ENCODE results near the gene PRPF40B.
A peak's percentile ranks its signal among the peaks of the same experiment; 100 is the strongest.
"Not testable (repeated sequence)": the region's sequence is repeated elsewhere in the genome, so short reads cannot be mapped to it uniquely, and the experiment has no call there.

The PRPF40B gene

DNA sequence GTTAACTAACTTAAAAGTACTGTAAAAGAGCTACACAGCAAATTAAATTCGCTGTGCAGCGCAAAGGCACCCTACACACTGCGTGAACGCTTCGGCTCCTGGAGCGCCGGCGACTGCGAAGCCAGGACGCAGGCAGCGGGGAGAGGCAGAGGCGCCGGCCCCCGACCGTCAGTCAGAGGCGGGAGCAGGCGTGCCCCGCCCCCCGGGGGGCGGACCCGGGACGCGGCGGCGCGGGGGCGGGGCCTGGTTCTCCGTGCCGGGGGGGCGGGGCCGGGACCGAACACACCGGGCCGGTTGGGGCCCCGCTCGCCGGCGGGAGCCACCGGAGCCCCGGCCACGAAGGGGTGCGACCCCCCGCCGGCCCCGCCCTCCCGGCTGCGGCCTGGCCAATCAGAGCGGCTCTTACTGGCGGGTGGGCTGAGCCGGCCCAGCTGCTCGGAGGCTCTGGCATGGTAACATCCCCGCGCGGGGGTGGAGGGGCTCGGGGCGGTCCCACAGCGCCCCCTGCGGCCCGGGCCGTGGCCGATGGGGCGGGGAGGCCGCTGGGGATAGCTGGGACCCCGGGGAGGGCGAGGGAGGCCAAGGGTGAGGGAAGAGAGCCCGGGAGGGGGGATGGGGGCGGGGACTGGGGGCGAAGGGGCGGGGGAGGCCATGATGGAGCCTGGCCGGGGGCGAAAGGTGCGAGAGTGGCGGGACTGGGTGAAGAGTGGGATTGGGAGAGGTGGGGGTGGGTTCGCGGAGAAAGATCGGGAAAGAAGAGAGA, at the start of gene PRPF40B:
Gene PRPF40B (plus strand): TSS at position 420 of the 763 bp plus-strand sequence. CDS start 30 bp downstream, at position 450.
- DNase-seq (ENCODE audit: low spot score): peak; percentile 80

DNA sequence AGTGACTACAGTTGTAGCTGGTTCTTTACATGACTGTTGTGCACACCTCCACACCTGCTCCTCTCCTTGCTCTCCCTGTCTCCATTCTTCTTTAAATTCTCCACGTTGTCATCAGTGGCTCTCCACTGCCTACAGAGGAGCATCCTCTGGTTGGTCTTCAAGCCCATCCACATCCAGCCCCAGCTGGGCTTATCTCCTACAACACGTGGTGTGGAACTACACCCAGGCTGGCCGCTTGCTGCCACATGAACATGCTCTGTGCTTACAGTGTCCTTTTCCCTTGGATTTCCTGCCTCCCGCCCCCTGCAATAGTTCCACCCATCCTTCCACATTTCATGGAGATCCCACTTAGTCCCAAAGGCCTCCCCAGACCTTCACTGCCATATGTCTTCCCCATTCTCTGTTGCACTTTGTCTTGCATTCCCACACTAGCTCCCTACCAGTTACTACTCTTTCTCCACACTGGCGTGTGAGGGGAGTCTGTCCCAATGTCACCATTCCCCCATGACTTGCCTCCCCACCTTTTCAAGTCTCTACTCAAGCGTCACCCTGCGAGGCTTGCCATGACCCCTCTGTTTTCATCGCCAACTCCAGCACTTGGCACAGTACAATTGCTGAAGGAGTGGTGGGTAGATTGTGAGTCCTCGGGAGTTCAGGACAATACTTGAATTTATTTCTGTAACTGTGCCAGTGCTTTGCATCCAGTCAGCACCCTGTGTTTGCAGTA, 45.6 kb upstream of the PRPF40B start:
- no peak for DNase-seq (ENCODE audit: low spot score)

DNA sequence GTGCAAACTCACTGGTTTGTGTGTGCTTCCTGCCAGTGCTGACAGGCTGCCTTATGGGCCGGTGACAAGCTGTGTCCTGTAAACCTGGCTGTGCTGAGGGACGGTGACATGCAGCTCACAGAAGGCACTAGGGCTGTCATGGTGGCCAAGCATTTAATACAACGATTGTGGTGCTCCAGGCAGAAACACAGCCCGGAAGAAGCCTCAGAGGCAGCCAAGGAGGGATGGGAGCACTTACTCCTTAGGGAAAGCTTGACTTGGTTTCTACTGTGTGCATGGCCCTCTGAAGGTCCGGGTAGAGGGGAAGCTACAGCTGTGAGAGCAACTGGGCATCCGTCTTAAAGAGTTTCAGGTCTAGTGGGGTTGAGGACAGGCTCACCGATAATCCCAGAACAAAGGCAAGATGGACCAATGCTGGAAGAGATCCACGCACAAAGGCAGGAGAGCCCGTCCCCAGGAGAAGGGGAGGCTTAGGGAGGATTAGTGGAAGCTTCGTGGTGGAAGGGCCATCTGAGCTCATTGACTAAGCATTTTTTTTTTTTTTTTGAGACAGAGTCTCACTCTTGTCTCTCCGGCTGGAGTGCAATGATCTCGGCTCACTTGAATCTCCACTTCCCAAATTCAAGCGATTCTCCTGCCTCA, 44.8 kb upstream of the PRPF40B start:
- DNase-seq (ENCODE audit: low spot score): no peak

DNA sequence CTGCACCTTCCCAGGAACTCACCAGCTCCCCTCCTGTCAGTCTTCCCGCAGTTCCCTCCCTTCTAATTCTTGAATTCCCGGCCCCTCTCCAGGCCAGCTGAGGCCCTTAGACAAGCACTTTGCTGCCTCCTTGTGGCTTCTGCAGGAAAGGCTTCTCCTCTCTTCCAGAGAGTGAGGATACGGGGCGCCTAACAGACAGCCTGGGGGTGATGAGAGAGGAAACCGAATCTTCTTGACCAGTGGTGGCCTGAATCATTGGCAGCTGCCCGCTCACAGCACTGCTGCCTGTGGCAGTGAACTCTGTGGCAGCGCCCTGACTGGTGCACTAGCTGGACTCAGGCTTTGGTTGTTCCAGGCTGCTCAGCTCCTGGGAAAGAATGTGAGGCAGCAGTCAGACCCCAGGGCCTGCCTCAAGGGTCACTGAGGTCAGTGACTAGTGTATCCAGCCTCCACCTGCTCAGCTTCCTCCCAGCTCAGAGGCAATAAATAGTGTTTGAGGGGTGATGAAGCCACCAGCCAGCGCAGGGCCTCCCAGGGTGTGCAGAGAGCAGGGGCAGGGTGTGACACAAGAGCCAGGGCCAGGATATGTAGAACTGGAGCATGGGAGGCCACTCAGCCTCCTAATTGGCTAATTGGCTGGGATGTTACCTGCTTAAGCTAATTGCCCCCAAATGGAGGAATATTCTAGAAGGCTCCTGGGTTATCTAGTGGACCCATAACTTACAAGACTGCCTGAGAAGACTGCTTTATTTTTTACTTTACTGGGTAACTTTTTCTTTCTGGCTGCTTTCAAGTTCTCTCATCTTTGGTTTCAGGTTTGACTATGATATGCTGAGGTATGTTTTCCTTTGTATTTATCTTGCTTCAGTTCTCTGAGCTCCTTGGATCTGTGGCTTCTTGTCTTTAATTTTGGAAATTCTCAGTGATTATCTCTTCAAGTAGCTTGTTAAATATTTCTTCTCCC, 42.5 kb upstream of the PRPF40B start:
- peak; percentile 58 for DNase-seq (ENCODE audit: low spot score)

DNA sequence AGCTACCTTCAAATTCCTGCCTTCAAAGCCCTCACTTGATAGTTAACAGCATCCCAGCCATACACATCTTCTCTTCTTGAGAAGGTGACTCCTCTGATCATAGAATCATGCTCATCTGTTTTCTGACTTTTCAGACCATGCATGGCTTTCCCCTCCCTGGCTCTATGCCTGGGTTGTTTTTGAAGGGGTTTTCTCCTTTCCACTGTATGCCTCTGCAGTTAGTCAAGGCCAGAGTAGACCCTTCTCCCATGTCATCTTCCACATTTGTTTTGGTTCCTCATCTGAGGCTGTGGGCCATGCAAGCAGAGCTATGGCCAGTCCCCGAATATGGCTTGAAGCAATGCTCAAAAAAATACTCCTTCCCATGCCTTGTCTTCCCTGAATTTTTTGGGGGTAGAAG, 41.2 kb upstream of the PRPF40B start:
- no peak for DNase-seq (ENCODE audit: low spot score)

DNA sequence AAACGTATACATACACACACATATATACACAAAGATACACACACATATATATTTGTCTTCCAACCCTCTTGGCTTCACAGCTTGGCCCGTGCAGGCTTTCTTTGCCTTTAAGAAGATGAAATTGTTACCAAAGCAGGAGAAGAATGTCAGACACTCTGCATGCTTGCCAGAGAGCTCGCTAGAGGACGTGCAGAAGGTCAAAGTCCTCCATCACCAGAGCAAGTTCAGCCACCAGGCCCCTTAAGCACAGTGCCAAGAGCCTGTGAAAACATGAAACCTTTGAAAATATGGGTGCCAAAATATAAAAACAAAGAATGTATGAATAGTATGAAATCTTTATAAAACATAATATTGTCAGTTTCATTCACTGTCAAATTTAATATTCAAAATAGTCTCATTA, 40.5 kb upstream of the PRPF40B start:
- no peak for DNase-seq (ENCODE audit: low spot score)

DNA sequence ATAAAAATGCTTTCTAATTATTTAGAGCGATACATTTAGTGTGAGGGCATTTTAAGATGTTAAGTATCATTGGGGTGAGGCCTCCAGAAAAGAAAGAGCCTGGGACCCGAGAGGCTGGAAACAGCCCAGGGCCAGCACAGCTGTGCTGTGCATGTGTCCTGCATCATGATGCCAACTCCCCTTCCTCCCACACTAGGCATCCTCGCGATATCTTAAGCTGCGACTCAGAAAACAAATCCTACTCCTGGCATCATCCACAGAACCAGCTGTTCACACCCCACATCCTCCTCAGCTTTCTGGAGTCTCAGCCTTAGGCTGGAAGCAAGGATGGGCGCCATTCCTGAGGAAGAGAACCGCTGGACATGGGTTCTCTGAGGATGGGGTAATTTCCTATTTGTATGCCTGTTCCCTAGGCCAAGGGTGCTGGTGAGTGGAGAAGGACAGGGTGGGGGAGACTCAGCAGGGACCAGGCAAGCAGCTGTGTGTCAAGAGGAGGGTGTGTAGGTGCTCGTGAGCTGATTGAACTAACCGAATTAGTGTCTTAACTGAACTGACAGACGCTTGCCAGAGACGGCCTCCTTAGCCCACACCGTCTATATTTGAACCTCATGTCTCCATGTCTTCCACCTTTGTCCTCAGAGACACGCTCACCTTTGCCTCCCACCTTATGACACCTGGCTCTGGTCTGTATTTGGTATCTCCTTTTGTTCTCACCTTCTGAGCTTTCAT, 39.8 kb upstream of the PRPF40B start:
- DNase-seq (ENCODE audit: low spot score): no peak

DNA sequence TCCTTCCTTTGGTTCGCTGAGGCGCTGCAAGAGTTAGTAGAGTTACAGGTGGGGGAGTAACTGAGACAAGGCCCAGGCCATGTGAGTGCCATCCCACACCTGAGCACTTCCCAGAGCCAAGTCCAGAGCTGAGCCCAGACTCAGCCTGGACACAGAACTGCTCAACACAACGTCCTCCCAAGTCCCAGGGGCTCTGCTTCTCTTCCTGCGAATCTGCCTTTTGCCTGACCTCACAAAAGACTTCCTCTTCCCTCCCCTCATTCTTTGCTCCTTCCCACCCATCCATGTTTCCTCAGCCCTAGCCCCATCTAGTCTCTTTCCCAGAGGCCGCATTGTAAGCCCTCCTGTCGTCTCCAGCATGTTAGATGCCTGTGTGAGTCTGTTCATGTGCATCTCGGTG, 38.8 kb upstream of the PRPF40B start:
- DNase-seq (ENCODE audit: low spot score): no peak

DNA sequence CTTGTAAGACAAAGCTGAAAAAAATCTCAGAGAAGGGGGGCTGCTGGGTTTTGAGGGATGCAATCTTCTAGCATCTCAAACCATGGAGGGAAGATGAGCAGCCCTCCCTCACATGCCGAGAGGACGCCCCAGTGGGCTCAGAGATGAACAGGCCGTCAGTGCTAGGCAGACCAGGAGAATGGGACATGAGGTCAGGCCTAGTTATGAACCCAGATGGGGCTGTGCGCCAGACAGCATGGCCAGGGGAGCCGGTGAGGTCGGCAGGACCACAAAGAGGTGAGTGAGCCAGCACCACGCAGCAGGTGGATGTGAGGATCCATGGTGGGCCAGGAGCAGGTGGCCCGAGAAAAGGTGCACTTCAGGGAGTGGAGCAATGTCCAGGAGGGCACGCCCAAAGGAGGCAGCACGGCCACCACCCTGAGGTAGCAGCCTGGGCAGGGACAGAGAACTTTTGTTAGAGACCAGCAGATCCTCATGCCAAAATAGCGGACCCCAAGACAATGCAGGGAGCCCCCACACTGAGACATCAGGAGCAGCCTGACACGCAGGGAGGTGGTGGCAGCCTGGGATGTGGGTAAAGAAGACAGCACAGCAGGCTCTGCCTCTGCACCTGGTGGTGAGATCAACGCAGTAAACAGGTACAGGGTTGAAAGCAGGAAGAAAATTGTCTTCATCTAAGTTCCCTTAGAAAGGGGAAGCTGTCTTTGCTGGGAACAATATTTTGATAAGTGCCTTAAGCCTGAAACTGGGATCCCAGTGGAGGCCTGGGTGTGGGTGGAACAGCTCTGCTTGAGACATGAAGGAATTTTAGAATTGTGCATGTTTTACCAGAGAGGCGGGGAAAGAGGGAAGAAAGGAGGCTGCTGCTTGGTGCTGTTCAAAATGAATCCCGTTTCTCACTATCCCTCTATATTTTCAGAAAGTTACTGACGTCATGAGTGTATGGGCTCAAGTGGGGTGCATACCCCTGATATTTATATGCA, 37.6 kb upstream of the PRPF40B start:
- DNase-seq (ENCODE audit: low spot score): no peak

DNA sequence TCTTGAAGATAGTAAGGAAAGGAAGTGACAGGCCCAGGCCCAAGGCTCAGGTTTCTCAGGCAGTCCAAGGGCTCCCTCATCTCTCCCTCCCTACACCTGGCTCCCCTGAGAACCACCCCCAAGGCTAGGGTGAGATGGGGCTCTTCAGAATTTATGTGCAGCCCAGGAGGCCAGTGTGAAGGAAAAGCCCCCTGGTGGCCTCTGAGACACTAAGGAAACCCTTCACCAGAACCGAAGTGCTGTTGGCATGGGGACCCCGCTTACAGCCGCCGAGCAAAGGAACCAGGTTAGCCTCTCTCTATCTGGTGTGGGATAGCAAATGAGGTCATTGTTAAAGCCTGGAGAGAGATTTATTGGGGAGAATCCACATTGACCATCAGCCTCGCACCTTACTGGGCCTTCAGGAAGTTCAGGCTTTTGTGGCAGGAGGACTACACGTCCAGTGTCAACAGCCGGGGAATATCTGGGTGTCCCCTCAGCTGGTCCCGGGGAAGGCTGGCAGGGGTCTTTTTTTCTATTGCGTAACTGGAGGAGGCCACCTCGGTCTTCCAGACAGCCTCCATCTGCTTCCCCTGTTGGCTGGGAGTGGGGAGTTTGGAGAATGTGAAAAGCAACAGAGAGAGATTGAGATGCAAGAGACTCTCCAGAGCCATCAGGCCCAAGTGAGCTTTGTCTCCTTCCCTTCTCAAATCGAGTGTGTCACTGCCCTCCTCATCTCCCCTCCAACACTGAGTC, 36.0 kb upstream of the PRPF40B start:
- no peak for DNase-seq (ENCODE audit: low spot score)

DNA sequence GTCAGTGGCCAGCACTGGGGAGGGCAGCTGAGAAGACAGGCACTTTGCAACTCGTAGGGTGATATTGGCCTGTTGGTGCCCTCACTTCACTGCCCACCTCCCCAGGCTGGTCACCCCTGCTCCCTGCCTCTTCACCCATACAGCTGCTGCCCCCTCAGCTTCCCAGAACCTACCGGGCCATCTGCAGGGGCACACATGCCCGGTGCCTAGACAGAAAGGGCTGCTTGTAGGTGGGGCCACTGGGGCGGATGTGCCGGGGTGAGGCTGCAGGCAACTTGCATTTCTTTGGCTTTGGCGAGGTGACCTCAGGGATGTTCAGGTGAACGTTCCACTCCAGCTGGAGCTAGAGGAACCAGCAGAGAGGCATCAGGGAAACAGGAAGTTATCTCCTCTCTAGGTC, 35.1 kb upstream of the PRPF40B start:
- no peak for DNase-seq (ENCODE audit: low spot score)

DNA sequence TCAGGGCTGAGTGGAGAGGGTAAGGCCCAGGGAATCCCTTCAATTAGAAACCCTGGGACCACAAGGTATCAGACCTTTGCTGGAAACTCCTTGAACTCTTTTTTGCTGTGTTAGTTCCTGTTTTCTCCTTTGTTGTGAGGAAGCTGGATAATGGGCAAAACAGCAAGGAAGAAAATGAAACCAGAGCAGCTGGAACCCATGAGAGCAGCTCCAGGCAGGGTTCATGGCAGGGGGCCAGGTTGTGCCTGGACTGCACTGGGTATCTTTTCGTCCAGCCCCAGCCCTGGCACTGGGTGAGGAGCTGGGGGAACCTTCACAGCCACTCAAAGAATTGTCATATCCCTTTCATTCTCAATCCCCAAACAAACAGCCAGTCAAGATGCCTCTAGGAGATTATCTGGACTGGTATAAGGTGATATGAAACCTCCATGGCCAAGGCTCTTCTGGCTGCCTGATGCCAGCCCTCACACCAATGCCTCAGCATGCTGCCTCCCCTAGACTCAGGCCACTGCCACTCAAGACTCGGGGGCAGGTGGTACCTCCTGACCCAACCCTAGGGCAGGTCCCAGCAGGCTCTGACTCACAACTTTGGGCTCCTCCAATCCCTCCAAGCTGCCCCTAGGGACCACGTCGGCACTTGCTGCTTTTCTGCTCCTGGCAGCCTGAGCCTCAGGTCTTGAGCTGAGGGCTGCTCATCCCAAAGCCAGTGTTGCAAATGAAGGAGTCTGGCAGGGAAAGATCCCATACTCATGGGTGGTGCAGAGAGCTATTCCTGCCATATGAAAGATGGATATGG, 34.4 kb upstream of the PRPF40B start:
- no peak for DNase-seq (ENCODE audit: low spot score)

DNA sequence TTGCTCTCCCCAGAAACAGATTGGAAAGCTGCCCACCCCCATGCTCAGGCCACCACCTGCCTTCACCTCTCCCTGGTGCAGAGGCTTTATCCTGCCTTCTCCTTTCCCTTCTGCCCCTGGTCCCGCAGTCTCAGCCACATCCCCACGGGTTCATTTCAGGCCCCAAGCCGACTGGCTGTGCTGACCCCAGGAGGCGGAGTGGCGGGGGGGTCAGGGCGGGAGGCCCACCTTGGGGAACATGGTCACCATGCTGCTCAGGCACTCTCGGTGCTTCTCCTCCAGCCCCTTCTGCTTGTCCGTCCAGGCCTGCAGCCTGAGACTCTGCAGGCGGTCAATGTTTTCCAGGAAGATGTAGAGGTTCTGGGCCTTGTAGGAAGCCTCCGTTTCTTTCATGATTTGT, 24.8 kb upstream of the PRPF40B start:
- no peak for DNase-seq (ENCODE audit: low spot score)

DNA sequence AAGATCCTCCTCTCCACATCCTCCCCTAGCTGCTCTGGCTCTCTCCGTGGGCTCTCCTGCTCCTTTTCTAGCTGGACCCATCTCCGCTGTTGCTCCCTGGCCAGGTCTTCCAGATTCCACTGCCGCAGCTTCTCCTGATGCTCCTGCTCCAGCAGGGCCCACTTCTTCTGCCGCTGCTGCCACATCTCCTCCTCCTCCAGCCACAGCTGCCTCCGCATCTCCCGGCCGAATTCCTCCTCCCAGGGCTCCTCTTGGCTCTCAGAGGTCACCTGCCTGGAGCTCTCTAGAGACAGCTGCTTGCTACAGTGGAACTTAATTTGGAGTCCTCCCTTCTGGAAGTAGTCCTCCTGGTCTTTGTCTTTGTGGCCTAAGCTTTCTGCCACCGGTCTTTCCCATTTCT, 23.4 kb upstream of the PRPF40B start:
- no peak for DNase-seq (ENCODE audit: low spot score)

DNA sequence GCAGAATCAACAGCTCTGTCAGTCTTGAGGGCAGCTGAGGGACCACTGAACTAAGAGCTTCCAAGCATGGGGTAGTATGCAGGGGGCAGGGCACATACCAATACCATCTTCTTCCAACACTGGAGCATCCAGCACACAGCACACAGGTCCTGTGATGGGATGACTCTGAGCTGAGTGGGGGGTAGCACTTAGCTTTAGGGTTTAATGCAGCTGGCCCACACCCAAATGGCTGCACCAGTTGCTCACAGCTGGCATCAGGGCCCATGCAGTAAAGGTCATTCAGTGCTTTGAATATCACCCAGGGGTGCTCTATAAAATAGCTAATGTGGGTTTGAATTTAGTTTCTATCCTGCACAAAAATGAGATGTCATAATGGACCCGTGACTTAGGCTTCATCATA, 19.6 kb upstream of the PRPF40B start:
- DNase-seq (ENCODE audit: low spot score): no peak

DNA sequence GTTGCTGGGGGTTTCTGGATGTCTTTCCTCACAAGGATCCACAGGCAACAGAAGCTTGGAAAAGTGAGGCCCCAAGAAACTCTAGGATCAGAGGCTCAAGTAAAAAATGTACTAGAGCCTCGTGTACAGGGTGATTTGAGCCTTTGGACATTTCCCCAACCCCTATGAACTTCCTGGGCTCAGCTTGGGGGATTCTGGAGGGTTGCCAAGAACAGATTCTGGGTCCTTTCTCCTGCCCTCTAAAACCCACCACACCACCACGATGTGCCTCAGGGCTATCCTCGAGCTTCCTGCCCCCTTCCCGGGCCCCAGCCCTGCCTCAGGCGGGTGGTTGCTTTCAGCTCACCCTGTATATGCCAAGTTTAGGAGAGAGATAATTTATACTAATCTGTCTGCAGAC, 18.5 kb upstream of the PRPF40B start:
- DNase-seq (ENCODE audit: low spot score): no peak

DNA sequence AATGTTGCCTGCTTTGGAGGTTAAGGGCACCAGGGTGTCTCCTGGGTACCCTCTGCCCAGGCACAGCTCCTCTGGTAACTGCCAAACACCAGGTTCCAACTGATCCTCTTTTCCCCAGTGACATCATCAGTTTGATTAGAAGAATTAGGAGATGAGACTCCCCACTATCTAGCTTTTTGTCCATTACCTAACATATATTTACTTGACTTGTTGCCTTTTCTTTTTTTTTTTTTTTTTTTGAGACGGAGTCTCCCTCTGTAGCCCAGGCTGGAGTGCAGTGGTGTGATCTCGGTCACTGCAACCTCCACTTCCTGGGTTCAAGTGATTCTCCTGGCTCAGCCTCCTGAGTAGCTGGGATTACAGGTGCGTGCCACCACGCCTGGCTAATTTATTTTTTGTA, 17.8 kb upstream of the PRPF40B start, which contains the start of gene FAM186B:
Gene FAM186B (minus strand): TSS at position 101 of the 400 bp plus-strand sequence. CDS start 162 bp downstream, outside the sequence.
- not testable (repeated sequence) for DNase-seq (ENCODE audit: low spot score)

All from CD4-positive, alpha-beta T cell treated with Interleukin-15 for 4 hours (primary cell).